Measurements from ENCODE around the gene TM4SF20.
"Not testable (repeated sequence)": the region's sequence is repeated elsewhere in the genome, so short reads cannot be mapped to it uniquely, and the experiment has no call there.

TM4SF20 gene

DNA sequence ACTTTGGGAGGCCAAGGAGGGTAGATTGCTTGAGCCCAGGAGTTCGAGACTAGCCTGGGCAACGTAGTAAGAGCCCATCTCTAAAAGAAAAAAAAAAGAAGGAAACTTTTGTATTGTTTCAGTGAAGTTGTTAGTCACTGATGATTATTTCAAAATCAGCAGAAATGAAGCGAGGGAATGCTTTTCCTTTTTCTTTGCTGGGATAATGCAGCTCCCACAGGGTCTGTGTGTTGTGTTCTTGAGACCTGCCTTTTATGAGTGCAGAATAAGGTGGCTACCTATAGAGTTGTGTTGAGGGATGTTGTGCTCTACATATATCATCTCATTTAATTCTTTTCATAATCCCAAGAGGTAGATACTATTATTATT, 11.7 kb downstream of the TM4SF20 start:
- no peak for DNase-seq (ENCODE audit: low read depth in 3 of 3, low spot score in 1 of 3)

DNA sequence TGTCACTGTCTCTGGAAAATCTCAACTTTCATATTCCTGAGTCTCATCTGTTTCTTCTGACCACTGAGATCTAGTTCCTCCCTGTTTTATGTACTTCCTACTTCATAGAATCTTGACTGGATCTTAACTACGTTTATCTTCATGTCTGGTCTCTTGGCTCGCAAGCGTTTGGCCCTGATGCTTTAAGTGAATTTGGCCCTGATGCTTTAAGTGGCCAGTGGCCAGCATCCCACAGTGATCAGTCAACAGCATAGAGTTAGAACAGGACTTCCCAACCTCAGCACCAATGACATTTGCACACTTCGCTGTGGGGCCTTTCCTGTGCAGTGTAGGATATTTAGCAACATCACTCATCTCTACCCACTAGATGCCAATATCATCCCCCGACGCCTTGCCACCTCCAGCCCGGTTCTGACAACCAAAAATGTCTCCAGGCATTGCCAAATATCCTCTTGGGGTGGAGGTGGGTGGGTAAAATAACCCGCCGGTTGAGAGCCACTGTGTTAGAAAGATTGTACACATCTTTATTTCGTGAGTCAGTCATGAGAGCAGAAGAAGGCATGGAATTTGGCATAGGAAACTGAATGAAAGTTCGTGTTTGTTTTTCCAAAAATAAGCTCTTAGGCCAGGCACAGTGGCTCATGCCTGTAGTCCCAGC, 12.2 kb downstream of the TM4SF20 start:
- no peak for DNase-seq (ENCODE audit: low read depth in 3 of 3, low spot score in 1 of 3)

DNA sequence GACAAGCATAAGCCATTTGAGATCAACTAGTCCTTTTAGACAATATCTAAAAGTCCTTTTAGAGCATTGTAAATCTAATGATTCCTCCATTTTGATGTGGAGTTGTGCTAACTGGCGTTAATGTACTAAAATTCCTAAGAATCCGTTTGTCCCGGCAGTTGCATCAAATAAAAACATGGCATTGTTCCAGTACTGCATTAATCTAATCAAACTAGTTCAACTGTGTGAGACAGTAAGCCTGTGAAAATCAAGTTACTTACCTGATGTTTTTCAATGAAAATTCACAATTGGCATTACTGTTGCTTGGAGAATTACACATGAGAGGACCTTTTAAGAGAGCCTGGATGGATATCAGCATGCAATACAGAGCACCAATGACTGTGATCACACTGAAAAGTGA, 13.3 kb downstream of the TM4SF20 start:
- DNase-seq (ENCODE audit: low read depth in 3 of 3, low spot score in 1 of 3), result no peak

DNA sequence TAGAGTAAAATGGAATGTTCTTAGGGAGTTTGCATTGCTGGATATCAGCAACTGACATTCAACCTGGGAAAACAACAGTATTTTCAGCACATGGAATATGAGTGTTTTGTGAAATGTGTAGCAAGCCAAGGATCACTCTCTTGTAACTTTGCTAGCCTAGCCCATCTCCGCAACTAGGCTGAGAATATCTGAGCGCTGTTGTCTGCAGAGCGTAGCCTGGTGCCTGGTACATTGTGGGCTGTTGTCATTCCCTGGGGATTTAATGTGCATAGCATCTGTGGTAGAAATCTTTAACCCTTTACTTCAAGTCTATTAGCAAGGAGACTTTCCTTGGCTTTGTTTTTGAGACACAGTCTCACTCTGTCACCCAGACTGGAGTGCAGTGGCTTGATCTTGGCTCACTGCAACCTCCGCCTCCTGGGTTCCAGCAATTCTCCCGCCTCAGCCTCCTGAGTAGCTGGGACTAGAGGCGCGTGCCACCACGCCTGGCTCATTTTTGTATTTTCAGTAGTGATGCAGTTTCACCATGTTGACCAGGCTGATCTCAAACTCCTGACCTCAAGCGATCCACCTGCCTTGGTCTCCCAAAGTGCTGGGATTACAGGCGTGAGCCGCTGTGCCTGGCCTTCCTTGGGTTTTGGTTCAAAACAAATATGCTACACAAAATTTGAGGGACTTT, 14.4 kb downstream of the TM4SF20 start:
- not testable (repeated sequence) for DNase-seq (ENCODE audit: low read depth in 3 of 3, low spot score in 1 of 3)

DNA sequence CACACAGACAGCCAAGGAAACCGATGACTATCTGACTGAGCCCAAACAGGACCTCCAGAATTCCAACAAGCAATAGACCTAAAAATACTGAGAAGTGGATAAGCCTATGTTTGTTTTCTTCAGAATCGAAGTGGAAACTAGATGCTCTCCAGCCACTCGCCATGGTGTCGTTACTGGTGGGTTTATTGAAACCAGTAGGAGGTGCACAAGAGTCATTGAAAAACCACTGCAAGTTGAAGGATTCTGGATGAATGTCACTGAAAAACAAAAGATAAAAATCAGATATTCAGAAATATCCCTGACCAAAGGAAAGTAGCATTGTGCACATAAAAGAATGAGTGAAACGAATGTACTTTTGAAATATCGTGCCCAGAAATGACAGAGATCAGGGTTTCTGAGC, 15.3 kb downstream of the TM4SF20 start:
- no peak for DNase-seq (ENCODE audit: low read depth in 3 of 3, low spot score in 1 of 3)

DNA sequence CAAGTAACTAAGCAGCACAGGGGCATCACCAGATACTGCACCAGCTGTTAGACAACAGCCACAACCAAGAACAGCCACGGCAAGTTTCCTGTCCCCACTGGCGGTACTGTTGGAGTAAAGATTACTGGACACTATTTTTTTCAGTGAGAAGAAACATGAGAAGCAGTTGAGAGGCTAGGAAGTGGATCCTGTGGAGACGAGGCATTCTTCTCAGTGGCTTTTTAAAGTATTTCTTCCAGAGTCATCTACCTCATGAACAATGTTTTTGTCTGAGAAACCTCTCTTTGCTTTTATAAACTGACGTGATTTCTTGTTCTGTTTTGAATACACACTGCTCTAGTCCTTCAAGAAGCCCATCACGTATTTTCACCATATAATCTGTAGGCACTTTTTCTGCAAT, 18.8 kb downstream of the TM4SF20 start:
- DNase-seq (ENCODE audit: low read depth in 3 of 3, low spot score in 1 of 3), result no peak

DNA sequence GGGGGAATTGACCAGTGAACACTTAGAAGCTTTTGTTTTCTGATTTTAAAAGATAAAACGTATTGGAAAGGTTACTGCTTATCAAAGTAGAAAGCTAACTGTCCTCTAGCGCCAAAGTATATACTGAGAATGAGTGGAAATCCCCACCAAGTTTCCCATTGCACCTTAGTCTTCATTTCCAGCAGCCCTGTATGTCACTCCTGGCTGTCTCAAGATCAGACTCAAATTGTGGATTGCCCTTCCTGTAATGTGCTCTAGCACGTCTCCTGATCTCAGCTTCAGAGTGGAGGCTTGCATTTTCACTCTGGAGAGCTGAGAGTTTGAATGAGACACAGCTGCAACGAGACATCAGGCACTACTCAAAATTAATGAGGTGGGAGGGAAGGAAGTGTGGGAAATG, 27.5 kb downstream of the TM4SF20 start:
- no peak for DNase-seq (ENCODE audit: low read depth in 3 of 3, low spot score in 1 of 3)

DNA sequence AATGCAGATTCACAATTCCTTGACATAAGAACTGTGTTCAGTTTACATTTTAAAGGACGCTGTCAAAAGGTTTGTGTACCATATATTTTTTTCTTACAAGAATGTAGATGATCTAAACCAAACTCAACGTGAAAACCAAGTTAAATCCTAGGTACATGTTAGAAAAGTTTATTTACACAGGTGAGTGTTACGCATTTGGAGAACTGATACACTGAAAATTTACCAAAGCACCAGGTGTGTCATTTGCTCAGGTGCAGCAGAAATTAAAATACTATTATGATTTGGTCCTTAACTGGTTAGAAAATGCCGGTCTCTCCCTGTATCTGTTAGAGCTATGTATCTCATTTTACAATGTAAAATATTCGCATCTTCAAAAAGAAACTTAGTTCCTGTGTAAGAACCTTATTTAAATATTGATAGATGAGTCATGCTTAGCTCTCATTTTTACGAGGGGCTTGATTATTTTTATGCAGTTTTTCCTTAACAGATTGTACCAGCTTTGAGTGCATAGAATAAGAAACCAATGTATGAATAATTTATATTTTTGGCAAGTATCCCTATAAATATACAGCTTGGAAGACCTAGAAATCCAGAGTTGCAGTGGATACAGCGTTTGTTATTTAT, 29.0 kb downstream of the TM4SF20 start:
- no peak for DNase-seq (ENCODE audit: low read depth in 3 of 3, low spot score in 1 of 3)

DNA sequence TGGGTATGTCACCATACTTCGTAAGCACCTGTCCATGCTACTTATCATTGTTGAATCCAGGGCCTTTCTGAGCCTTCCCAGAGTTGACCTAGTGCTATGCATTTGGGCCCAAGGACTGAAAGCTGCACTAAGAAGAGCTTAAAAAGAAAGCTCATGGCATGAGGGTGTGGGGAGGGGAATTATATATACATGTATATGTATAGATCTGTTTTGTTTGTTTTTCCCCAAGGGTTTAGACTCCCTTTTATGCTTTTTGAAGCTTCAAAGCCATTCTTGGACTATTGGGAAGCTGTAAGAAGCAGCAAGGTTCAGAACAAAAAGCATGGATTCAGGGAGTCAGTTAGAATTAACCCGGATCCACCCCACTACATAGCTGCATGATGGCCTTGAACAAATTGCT, 30.8 kb downstream of the TM4SF20 start:
- DNase-seq (ENCODE audit: low read depth in 3 of 3, low spot score in 1 of 3), result no peak

DNA sequence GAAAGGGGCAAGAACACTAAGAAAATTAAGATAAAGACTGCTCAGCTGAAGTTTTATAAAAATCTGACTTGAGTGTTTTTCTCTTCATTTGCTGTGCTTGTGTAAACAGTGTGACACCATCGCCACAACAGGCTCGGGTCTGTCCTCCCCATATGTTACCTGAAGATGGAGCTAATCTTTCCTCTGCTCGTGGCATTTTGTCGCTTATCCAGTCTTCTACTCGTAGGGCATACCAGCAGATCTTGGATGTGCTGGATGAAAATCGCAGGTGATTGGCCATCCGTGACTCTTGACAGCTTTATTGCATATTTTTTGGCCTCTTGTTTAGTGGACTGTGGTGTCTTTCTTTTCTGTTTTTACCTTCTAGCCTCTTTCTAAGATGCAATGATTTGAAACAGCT, 32.0 kb downstream of the TM4SF20 start:
- DNase-seq (ENCODE audit: low read depth in 3 of 3, low spot score in 1 of 3), result no peak

DNA sequence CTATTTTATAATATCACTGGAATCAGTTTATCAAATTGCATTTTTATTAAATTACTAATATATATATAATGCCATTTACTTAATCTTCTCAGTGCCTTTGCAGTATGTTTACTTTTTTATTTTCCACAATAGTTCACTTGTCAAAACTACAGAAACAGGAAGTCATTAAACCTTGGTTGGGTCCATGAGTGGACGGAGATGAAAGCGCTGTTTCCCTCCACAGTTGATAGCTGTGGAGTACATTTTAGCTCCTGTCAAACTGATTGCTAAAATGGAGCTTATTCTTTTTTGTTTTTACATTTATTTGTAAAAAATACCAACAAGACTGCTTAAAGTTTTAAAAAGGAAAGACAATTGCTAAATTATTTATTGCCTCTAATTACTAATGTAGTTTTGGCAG, 34.9 kb downstream of the TM4SF20 start:
- no peak for DNase-seq (ENCODE audit: low read depth in 3 of 3, low spot score in 1 of 3)

DNA sequence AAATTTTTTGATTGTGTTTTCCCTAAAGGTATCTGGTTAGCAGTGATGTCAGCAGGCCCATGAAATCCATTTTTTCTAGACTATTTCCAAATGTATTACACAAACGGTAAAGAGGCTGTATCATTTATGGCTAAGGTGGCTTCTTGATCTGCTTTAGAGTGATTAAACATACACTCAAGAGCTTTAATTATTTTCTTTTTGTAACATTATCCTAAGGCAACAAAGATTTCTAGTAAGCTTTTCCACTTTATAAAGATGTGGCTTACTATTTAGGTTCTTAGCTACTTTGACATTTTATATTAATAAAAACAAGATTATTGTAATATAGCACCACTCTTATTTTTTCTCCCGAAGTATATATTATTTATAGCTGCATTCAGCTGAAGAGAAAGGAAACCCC, 37.6 kb downstream of the TM4SF20 start:
- DNase-seq (ENCODE audit: low read depth in 3 of 3, low spot score in 1 of 3), result no peak

DNA sequence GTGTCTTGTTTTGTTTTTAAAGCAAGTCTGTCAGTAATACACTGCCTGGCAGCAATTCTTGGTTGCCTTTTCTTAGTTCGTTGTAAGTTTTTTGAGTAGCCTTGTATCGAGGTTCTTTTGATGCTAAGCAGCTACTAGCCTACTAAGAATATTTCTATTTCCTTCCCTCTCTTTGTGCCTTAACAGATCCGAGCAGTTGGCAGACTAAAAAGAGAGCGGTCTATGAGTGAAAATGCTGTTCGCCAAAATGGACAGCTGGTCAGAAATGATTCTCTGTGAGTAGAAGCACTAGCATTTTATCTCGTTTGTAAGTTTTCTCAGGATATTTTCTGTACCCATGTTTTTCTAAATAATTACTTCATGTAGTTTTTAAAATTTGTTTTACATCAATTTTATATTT, 39.0 kb downstream of the TM4SF20 start:
- no peak for DNase-seq (ENCODE audit: low read depth in 3 of 3, low spot score in 1 of 3)

DNA sequence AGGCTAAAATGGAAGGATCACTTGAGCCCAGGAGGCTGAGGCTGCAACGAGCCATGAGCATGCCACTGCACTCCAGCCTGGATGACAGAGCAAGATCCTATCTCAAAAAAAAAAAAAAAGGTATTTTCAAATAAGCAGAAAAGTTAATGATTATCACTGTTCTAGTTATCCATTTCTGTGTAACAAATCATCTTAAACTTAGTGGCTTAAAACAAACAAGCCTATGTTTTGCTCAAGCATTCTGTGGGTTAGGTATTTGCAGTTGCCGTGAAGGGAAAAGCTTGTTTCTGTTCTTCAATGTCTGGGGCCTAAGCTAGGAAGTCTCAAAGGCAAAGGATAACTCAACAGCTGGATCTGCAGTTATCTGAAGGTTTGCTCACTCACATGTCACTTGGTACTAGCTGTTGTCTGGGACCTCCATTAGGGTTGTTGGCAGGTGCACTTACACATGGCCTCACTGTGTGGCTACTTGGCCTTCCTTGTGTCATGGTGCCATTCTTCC, 40.0 kb downstream of the TM4SF20 start:
- DNase-seq (ENCODE audit: low read depth in 3 of 3, low spot score in 1 of 3), result no peak

DNA sequence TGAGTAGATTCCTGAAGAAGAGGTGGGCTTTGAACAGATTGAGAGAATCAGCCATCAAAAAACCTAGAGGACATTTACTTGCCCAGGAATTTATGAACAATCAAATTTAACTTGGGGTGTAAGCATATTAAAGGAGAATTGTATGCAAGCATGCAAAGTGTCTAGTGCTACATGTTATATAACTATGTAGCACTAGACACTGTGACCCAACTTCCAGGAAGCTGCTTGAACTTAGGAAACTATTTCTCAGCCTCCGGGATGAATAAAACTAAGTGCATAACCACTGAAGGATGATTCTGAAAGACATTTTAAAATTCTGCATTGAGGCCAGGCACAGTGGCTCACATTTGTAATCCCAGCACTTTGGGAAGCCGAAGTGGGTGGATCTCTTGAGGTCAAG, 41.7 kb downstream of the TM4SF20 start:
- DNase-seq (ENCODE audit: low read depth in 3 of 3, low spot score in 1 of 3), result no peak

DNA sequence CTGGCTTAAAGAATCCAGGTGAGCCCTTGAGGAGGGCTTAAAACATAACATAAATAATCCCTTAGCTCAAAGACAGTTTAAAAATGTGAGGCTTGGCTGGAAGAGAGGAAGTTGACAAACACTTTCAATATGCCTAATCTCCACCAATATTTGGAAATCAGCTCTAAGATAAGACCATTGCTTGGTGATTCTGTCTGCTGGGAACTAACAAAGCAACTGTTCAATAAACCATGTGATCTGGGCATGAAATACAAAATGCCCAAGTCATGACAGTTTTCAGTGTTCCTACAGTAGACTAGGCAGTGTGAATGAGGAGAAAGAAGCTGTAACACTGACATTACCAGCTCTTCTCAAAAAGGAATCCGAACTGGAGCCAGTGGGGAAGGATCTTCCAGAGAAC, 43.4 kb downstream of the TM4SF20 start:
- no peak for DNase-seq (ENCODE audit: low read depth in 3 of 3, low spot score in 1 of 3)

DNA sequence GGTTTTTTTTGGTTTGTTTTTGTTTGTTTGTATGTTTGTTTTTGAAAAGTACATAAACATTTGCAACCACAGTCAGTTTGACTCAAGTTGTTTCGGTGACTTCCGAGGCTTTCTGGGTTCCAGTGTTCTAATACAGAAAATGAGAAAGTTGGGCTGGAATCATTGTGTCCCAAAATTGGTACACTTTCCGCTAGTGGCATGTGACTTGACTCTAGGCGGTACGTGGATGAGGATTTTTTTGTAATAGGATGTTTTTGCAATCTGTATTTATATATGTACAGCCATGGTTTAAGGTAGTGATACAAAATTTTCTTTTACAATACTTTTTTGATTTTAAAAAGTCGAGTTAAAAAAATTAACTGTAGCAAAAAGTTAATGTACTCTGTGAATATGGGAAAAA, 52.3 kb downstream of the TM4SF20 start:
- DNase-seq (ENCODE audit: low read depth in 3 of 3, low spot score in 1 of 3), result no peak

DNA sequence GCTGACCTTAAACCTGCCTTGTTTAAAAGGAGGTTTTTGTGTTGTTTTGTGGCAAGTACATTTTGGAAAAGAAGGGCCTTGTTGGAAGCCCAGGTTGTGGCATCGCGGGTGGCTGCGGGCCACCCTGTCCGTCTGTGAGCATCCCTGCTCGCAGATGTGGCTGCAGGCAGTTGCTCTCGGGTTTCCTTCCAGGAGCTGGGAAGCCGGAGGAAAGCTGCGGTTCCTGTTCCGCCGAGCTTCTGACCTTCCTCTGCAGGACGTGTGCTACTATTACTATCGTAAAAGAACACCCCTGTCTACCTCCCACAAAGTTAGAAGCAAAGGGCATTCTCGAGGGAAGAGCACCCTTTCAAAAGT, 53.3 kb downstream of the TM4SF20 start:
- no peak for DNase-seq (ENCODE audit: low read depth in 3 of 3, low spot score in 1 of 3)

DNA sequence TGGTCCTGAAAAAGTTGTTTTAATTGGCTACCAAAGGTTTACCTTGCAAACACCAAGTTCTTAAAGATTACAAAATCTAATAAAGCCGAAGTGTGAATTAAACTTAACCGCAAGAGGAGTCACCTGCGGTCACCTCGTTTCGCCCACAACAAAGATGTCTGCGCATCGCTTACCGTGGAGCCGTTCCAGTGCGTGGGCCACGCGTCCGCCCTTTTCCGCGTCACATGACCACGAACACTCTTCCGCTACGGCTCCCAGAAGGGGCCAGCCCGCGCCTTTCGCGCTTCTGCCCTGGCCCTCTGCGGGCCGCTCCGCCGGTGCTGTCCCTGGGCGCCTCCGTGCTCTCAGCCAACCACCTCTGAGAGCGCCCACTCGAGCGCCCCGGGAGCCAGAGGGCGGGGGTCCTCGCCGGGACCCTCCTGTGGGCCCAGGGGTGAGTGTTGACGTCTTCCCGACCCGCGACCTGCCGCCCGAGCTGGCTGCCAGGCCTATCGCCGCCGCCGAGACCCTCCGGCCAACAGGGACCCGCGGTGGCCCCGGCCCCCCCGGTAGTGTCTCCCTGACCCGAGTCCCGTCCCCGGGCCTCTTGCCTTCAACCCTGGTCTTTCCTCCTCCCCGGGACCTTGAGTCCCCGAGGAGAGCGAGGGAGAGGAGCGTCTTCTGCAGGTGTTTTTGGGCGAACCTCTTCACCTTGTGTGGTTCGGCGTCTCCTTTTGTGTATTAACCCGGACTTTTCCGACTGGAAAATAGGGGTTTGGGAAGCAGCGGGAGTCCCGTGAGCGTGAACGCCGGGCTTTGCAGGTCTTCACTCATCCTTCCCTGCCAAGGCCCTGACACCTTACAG, 53.9 kb downstream of the TM4SF20 start, which contains the start of gene MFF:
MFF (plus strand) TSS at position 257 of the 844 bp plus-strand sequence. CDS start 5,415 bp downstream, outside the sequence.
- peak; percentile 81 to 86 (median 84) for DNase-seq (ENCODE audit: low read depth in 3 of 3, low spot score in 1 of 3)

DNA sequence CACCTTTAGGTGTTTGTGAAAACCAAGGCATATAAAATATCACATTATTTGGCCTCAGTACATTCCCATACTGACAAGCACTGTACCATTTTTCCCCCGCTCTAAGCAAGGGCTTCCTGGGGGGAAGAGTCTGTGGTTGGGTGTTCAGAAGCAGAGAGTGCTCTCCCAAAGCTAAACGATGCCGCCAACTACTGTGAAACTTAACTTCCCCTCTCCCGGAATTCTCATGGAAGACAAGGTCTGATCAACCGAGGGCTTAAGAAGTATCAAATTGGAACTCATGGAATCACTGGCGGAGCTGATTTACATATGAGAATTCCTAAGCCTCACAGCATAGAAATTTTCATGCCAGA, 54.5 kb downstream of the TM4SF20 start:
- DNase-seq (ENCODE audit: low read depth in 3 of 3, low spot score in 1 of 3), result no peak

DNA sequence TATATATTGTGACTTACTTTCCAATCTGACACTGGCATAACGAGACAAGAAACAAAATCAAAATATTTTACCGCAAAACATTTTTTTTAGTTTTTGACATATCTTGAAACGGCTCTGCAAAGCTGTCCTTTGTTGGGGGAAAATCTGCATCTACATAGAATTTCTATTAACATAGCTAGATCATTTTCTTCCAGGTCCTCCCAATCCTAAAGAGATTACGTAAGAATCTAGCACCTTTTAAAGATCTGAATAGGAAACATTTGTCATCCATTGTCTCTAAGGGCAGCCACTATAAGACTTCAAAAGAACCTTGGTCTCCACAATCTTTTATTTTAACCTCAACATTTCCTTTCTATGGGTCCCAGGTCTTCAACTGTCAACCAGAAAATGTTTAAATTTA, 55.3 kb downstream of the TM4SF20 start:
- no peak for DNase-seq (ENCODE audit: low read depth in 3 of 3, low spot score in 1 of 3)
